Cardiac fibroblast (primary cell): Measurements from ENCODE around the gene GSTT2.
A peak's percentile ranks its signal among the peaks of the same experiment; 100 is the strongest.
"Not testable (repeated sequence)": the region's sequence is repeated elsewhere in the genome, so short reads cannot be mapped to it uniquely, and the experiment has no call there.

Experiments used
- DNase-seq, 2 donors: peaks; one replicate each; pipeline versions ENCODE4 v3.0.0 to v3.0.0-alpha.2; 2010; ENCODE audit warnings: low read depth in 2 of 2
- H3K4me3 ChIP-seq, 2 donors: replicated peaks in 1 of 2; 1 replicate in 1 of 2; 2 replicates in 1 of 2; pipeline ENCODE4 v1.5.1; 2011; ENCODE audit warnings: low read depth in 2 of 2, low read length in 2 of 2, mild to moderate bottlenecking in 2 of 2, moderate library complexity in 1 of 2
- CTCF ChIP-seq: IDR thresholded peaks from one replicate; pipeline ENCODE4 v1.5.1; 2011; ENCODE audit warnings: low read depth, mild to moderate bottlenecking, low read length, inconsistent platforms

Gene GSTT2

DNA sequence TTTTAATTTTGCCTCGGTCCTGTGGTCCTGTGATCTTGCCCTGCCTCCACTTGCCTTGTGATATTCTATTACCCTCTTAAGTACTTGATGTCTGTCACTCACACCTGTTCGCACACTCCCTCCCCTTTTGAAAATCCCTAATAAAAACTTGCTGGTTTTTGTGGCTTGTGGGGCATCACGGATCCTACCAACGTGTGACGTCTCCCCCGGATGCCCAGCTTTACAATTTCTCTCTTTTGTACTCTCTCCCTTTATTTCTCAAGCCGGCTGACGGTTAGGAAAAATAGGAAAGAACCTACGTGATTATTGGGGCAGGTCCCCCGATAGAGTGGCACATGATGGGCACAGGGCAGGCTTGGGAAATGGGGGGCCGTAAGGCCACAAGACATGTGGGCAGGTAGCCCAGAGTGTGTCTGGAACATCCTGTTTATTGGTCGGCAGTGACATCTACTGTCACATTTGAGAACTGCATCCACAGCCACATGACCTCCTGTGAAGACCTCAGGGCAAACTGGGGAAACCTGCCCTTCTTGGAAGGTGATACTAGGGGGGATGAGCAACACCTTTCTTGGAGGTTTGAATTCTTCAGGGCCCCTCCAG lies 23.5 kb upstream of the GSTT2 start:
- peak; percentile 88 for TF ChIP-seq CTCF
- H3K4me3 ChIP-seq = not testable (repeated sequence)
- DNase-seq = peak; percentile 65 to 85

DNA sequence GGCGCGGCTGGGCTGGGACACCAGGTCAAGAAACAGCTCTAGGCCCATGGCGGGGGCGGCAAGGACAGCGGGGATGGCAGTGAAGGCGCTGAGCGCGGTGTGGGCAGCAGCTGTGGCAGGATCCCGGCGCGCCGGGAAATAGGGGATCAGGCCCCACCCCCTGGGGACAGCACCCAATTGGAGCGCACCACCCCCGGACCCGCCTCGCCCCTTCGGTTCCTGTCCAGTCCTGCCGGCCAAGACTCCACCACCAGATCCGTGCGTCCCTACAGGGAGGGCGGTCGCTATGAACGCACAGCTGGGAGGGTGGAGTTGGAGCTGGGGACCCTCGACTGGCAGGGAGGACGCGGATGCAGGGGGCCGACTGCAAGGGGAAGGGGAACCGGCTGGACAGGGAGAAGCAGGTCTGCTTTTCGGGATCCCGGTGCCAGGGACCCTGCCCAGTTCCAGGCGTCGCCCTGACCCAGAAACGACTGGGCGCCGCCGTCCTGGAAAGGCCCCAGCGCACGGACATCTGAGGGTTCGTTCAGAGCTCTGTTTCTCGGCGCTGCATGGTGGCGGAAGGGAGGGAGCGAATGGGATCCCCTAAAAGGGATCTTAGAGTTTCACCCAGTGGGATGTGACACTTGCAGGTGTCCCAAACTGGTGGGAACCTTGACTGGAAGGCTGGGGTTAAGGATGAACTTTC lies 18.7 kb upstream of the GSTT2 start, which contains the start of gene GSTT2B:
Gene GSTT2B, minus strand, starts transcription at position 112 of the 688 bp plus-strand sequence. Its CDS starts 64 bp downstream, at position 48.
- not testable (repeated sequence) for H3K4me3 ChIP-seq, DNase-seq

DNA sequence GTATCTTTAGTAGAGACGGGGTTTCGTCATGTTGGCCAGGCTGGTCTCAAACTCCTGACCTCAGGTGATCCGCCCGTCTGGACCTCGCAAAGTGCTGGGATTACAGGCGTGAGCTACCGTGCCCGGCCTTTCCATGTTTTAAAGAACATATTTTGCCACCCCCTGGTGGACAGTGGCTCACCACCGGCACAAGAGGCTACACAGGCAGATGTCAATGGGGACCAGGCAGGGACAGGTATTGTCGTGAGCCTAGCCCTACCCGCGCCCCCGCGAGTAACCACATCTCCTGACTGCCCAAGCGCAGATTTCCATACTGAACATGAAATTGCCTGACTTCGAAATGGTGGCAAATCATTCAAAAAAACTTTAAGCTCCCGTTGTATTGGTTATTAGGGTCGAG lies 13.8 kb upstream of the GSTT2 start:
- not testable (repeated sequence) for H3K4me3 ChIP-seq, DNase-seq

- not testable (repeated sequence) for DNase-seq, H3K4me3 ChIP-seq
These were observed 13.4 kb upstream of the GSTT2 start, which contains the start of gene DDTL for GRCh38 chr22:23966568-23966967. Gene DDTL, plus strand, starts transcription at chr22:23966888. Its CDS starts 27 bp downstream, at chr22:23966915.

DNA sequence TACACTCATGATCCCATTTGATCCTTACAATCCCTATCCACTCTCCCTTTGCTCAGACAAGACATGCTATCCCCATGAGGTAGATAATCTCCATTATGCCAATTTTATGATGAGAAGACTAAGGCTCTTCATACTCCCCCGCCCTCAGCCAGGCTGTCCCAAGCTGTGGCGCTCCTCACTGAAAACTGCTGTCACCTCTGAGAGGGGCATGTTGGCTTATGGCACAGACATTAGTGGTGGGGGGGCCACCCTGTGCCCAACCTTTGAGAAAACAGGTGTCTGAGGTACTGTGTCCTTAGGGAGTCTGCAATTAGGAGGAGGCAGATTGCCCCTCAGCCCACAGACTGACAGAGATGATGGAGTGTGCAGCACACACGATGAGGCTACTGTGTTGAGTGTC lies 10.9 kb upstream of the GSTT2 start:
- TF ChIP-seq CTCF = no peak
- no peak for DNase-seq
- no peak overlapping the region for H3K4me3 ChIP-seq

DNA sequence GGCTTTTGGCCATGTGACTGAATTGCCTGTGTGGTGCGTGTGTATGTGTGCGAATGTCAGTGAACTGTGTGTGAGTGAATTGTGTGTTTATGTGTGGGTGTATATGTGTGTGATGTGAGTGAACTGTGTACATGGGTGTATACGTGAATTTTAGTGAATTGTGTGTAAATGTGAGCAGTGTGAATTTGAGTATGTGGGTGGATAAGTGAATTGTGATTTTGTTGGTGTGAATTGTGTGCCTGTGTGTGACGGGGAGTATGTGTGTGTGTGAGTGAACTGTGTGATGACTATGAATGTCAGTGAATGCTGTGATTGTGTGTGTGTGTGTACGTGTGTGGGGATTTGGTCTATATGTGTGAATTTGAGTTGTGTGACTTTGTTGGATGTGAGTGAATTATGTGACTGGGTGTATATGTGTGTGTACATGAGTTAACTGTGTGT lies 9.7 kb upstream of the GSTT2 start:
- H3K4me3 ChIP-seq = no peak overlapping the region
- no peak for DNase-seq
- TF ChIP-seq CTCF = no peak

GRCh38 chr22:23970816-23971486 lies 9.0 kb upstream of the GSTT2 start:
- no peak overlapping the region for H3K4me3 ChIP-seq
- TF ChIP-seq CTCF = no peak
- no peak for DNase-seq

DNA sequence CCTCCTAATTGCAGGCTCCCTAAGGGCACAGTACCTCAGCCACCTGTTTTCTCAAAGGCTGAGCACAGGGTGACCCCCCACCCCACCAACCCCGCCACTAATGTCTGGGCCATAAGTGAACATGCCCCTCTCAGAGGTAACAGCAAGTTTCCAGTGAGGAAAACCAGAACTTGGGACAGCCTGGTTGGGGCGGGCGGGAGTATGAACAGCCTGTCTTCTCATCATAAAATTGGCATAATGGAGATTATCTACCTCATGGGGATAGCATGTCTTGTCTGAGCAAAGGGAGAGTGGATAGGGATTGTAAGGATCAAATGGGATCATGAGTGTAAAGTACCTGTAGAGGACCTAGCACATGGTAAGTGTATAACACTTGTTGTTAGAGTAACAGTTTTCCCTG lies 8.0 kb upstream of the GSTT2 start:
- DNase-seq = not testable (repeated sequence)

GRCh38 chr22:23974345-23974744 lies 5.6 kb upstream of the GSTT2 start, which contains the start of gene DDT:
Gene DDT, minus strand, starts transcription at chr22:23974441. Its CDS starts 27 bp downstream, at chr22:23974414.
- DNase-seq = not testable (repeated sequence)

More for the DNA sequence above, 8.0 kb upstream of the GSTT2 start:
- H3K4me3 ChIP-seq = not testable (repeated sequence)

GRCh38 chr22:23974836-23975352 lies 5.0 kb upstream of the GSTT2 start:
- DNase-seq, H3K4me3 ChIP-seq: not testable (repeated sequence)

More at GRCh38 chr22:23974345-23974744, 5.6 kb upstream of the GSTT2 start, which contains the start of gene DDT:
- not testable (repeated sequence) for H3K4me3 ChIP-seq

- not testable (repeated sequence) for H3K4me3 ChIP-seq
These were observed 2.6 kb upstream of the GSTT2 start for GRCh38 chr22:23977304-23977703.

DNA sequence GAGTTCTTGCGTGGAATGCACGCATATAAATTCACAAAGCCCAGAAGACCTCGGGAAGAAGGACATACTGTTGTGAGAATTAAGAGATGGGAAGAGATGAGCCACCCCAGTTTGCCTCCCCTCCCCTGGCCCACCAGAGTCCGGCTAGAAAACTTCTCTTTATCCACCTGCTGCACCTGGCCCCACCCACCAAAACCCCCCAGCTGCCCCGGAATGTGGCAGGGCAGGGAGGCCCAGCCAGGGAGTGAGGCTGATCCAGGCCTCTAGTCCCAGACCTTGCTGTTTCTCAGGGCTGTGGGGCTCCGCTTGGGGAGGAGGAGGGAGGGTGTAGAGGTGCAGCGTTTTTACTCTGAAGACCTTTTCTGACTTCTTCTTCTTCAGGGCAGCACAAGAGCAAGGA lies 633 bp downstream of the GSTT2 start:
- not testable (repeated sequence) for DNase-seq, H3K4me3 ChIP-seq

More at GRCh38 chr22:23977304-23977703, 2.6 kb upstream of the GSTT2 start:
- not testable (repeated sequence) for DNase-seq
